Smooth muscle cell (in vitro differentiated cells): ENCODE data around the gene COPB2. TPM values are rescaled to one million over a fixed set of nuclear protein-coding genes. Genes with fewer than 3 reads are reported as not detected.
A peak's percentile ranks its signal among the peaks of the same experiment; 100 is the strongest.

ENCODE experiments used
- DNase-seq: peaks from one replicate; lab custom pipeline; 2025; ENCODE audit not compliant: unreplicated experiment; lab: John Stamatoyannopoulos, UW
- H2AFZ ChIP-seq: fragments of 200-600 bp; sonication (generic); 2 replicates; pipeline ENCODE4 v1.6.0; 2016; ENCODE audit warnings: antibody characterized with exemption, low read depth, mild to moderate bottlenecking
- H3F3A ChIP-seq: fragments of 200-600 bp; sonication (generic); 2 replicates; pipeline ENCODE4 v1.6.0; 2017; ENCODE audit warnings: antibody characterized with exemption, low read depth
- H3K27ac ChIP-seq: fragments of 200-600 bp; sonication (generic); 2 replicates; pipeline ENCODE4 v1.5.1; 2016; ENCODE audit warnings: low read depth, mild to moderate bottlenecking
- H3K27me3 ChIP-seq: fragments of 200-600 bp; sonication (generic); 2 replicates; pipeline ENCODE4 v1.6.1; 2016; ENCODE audit warnings: low read depth, mild to moderate bottlenecking
- H3K36me3 ChIP-seq: fragments of 200-600 bp; sonication (generic); 2 replicates; pipeline ENCODE4 v1.5.1; 2016; ENCODE audit warnings: low read depth
- H3K4me1 ChIP-seq: fragments of 200-600 bp; sonication (generic); 2 replicates; pipeline ENCODE4 v1.5.1; 2016; ENCODE audit warnings: low read depth
- H3K4me2 ChIP-seq: fragments of 200-600 bp; sonication (generic); 2 replicates; pipeline ENCODE4 v1.6.0; 2016; ENCODE audit warnings: mild to moderate bottlenecking
- H3K4me3 ChIP-seq: fragments of 200-600 bp; sonication (generic); 2 replicates; pipeline ENCODE4 v1.5.1; 2016; ENCODE audit warnings: mild to moderate bottlenecking
- H3K79me2 ChIP-seq: fragments of 200-600 bp; sonication (generic); 2 replicates; pipeline ENCODE4 v1.6.0; 2016; ENCODE audit warnings: low read depth, mild to moderate bottlenecking
- H3K9ac ChIP-seq: fragments of 200-600 bp; sonication (generic); 2 replicates; pipeline ENCODE4 v1.6.0; 2016; ENCODE audit warnings: low read depth
- H3K9me3 ChIP-seq: fragments of 200-600 bp; sonication (generic); replicated peaks from 2 replicates; pipeline ENCODE4 v1.5.1; 2016; ENCODE audit warnings: low read depth
- H4K20me1 ChIP-seq: fragments of 200-600 bp; sonication (generic); 2 replicates; pipeline ENCODE4 v1.6.0; 2016; ENCODE audit warnings: low read depth
- CTCF ChIP-seq: fragments of 200-600 bp; sonication (generic); IDR thresholded peaks from 2 replicates; pipeline ENCODE4 v1.5.1; 2017; ENCODE audit warnings: borderline replicate concordance, mild to moderate bottlenecking, antibody characterized with exemption; ENCODE audit not compliant: insufficient read depth, poor library complexity, severe bottlenecking
- WGBS: methylation state at CpG from one replicate; pipeline ENCODE4 v1.1.7; 2016; ENCODE audit warnings: low lambda C conversion rate; 5-methylcytosine and 5-hydroxymethylcytosine counted together
- polyA plus RNA-seq: library from polyadenylated mRNA; unstranded; fragments of >200 nt; fragmentation: Nextera tagmentation; extraction: Ambion mirVana; gene quantifications from 2 replicates; pipeline ENCODE4 v1.2.1, GENCODE V29; 2016
- total RNA-seq: library from RNA; depleted of rRNA; stranded (reverse); fragments of >200 nt; gene quantifications from 2 replicates; pipeline ENCODE4 v1.2.3, GENCODE V29; 2014

COPB2 gene
- total and polyA plus RNA-seq, 2 experiments from 2014 or later = 157 to 194 TPM

- 92% methylated on average over 1 of the region's 1 CpG for WGBS
- no peak overlapping the region for H2AFZ ChIP-seq
Measured at GRCh38 chr3:139364549-139364948, 24.9 kb downstream of the COPB2 start.

GRCh38 chr3:139361276-139361675 lies 28.2 kb downstream of the COPB2 start:
- WGBS = 95% methylated on average over 2 of the region's 2 CpGs
- H3K27ac ChIP-seq = no peak overlapping the region
- no peak overlapping the region for H3K4me3 ChIP-seq
- H3K4me1 ChIP-seq = peaks cover 9% of the 10 kb centered on the region
- peaks cover 6% of the 10 kb centered on the region for H3K79me2 ChIP-seq
- peaks cover 69% of the 10 kb centered on the region for H3K36me3 ChIP-seq
- no peak overlapping the region for H3K4me2 ChIP-seq
- H2AFZ ChIP-seq = no peak overlapping the region
- H3K9ac ChIP-seq = no peak overlapping the region
- DNase-seq = no peak
- H3K27me3 ChIP-seq = no peaks in the 10 kb centered on the region
- peaks cover 46% of the 10 kb centered on the region for H3F3A ChIP-seq
- no peaks in the 10 kb centered on the region for H3K9me3 ChIP-seq
- TF ChIP-seq CTCF = no peak
- peaks cover 84% of the 10 kb centered on the region for H4K20me1 ChIP-seq

More at GRCh38 chr3:139364549-139364948, 24.9 kb downstream of the COPB2 start:
- Histone ChIP-seq H3K4me2 (no peak overlapping the region), H3K4me1 (peaks cover 2% of the 10 kb centered on the region), H3K27ac (no peak overlapping the region), H3F3A (peaks cover 20% of the 10 kb centered on the region), H3K27me3 (no peaks in the 10 kb centered on the region), H3K4me3 (no peak overlapping the region), H3K79me2 (peaks cover 34% of the 10 kb centered on the region), H4K20me1 (peaks cover 88% of the 10 kb centered on the region), H3K9ac (no peak overlapping the region), H3K36me3 (peaks cover 70% of the 10 kb centered on the region), H3K9me3 (no peaks in the 10 kb centered on the region)
- no peak for DNase-seq
- no peak for TF ChIP-seq CTCF

GRCh38 chr3:139358841-139359562 lies 30.4 kb downstream of the COPB2 start:
- Histone ChIP-seq H3K4me3 (no peak overlapping the region), H3K36me3 (peaks cover 56% of the 10 kb centered on the region), H4K20me1 (peaks cover 83% of the 10 kb centered on the region), H3K9me3 (no peaks in the 10 kb centered on the region), H3K9ac (no peak overlapping the region), H2AFZ (no peak overlapping the region), H3K4me1 (peaks cover 9% of the 10 kb centered on the region), H3K27me3 (no peaks in the 10 kb centered on the region), H3K79me2 (no peaks in the 10 kb centered on the region), H3K27ac (peak overlapping the region; percentile 22), H3F3A (peaks cover 57% of the 10 kb centered on the region), H3K4me2 (no peak overlapping the region)
- DNase-seq = no peak
- no peak for TF ChIP-seq CTCF
- 95% methylated on average over 3 of the region's 3 CpGs for WGBS

GRCh38 chr3:139357899-139358298 lies 31.5 kb downstream of the COPB2 start:
- no peak overlapping the region for H3K27ac ChIP-seq
- no peak overlapping the region for H3K9ac ChIP-seq
- H4K20me1 ChIP-seq = peaks cover 72% of the 10 kb centered on the region
- no peak overlapping the region for H3K4me3 ChIP-seq
- H2AFZ ChIP-seq = no peak overlapping the region
- peaks cover 67% of the 10 kb centered on the region for H3F3A ChIP-seq
- H3K9me3 ChIP-seq = no peaks in the 10 kb centered on the region
- no peak overlapping the region for H3K4me2 ChIP-seq
- H3K36me3 ChIP-seq = peaks cover 49% of the 10 kb centered on the region
- no peak for DNase-seq
- TF ChIP-seq CTCF = no peak
- no peaks in the 10 kb centered on the region for H3K79me2 ChIP-seq
- peaks cover 9% of the 10 kb centered on the region for H3K4me1 ChIP-seq
- WGBS = 91% methylated on average over 4 of the region's 4 CpGs
- H3K27me3 ChIP-seq = no peaks in the 10 kb centered on the region
